HepG2 (cell line): ENCODE data around the gene ZSCAN20.

Source experiments
- GABPA ChIP-seq, 2 experiments: IDR thresholded peaks; 2 replicates each; pipeline ENCODE4 v1.6.1; 2011 to 2016; ENCODE audit warnings: low read depth in 2 of 2, low read length in 1 of 2, missing biosample characterization in 1 of 2, missing genetic modification characterization in 1 of 2
- HNF4A ChIP-seq: sonication (generic); formaldehyde crosslinking; IDR thresholded peaks from 2 replicates; pipeline ENCODE4 v1.4.0; 2020; ENCODE audit warnings: missing genetic modification reagents
- POLR2A ChIP-seq, 2 experiments: IDR thresholded peaks; 2 replicates each; pipeline ENCODE4 v1.6.1; 2011; ENCODE audit warnings: low read depth in 2 of 2, low read length in 2 of 2, mild to moderate bottlenecking in 1 of 2, moderate library complexity in 1 of 2; ENCODE audit not compliant: insufficient read depth in 1 of 2
- SPEN ChIP-seq: sonication (generic); formaldehyde crosslinking; IDR thresholded peaks from 2 replicates; pipeline ENCODE4 v1.5.1; 2020; ENCODE audit warnings: low read depth, mild to moderate bottlenecking, missing genetic modification reagents

GRCh38 chr1:33456502-33456886, 16.0 kb upstream of the ZSCAN20 start:
- TF ChIP-seq SPEN (CRISPR knock-in tag) (no peak), GABPA (IDR thresholded peaks at IDR 0.05; ENCODE audit: low read depth, low read length) (no peak), GABPA (CRISPR knock-in tag; IDR thresholded peaks at IDR 0.05; ENCODE audit: low read depth) (no peak), POLR2A (IDR thresholded peaks at IDR 0.05; ENCODE audit: insufficient read depth in 1 of 2, low read depth in 2 of 2, low read length in 2 of 2) (no peak), HNF4A (no peak)
